GM11168 (cell line): ENCODE data around the gene DOCK1.
"Not testable (repeated sequence)": the region's sequence is repeated elsewhere in the genome, so short reads cannot be mapped to it uniquely, and the experiment has no call there.

Experiments
- in situ Hi-C: fragments of 300-500 bp; cut with MboI; formaldehyde crosslinking; loops from one replicate; pipeline ENCODE4 v1.12.0; 2022; ENCODE audit warnings: low sequenced_read_pairs; ENCODE audit not compliant: unreplicated experiment

DOCK1 gene

GRCh38 chr10:126921974-126922525, 16.8 kb downstream of the DOCK1 start:
- in situ Hi-C loops = no loop called here

GRCh38 chr10:126924180-126924914, 19.1 kb downstream of the DOCK1 start:
- in situ Hi-C loops = no loop called here

GRCh38 chr10:126924915-126925300, 19.7 kb downstream of the DOCK1 start:
- in situ Hi-C loops = no loop called here

- in situ Hi-C loops = no loop called here
These were observed 21.3 kb downstream of the DOCK1 start for GRCh38 chr10:126926568-126926967.

GRCh38 chr10:126927799-126928198, 22.6 kb downstream of the DOCK1 start:
- in situ Hi-C loops = no loop called here

- in situ Hi-C loops = no loop called here
These were observed 23.0 kb downstream of the DOCK1 start for GRCh38 chr10:126928274-126928673.

- in situ Hi-C loops = no loop called here
These were observed 24.2 kb downstream of the DOCK1 start for GRCh38 chr10:126929391-126929790.

GRCh38 chr10:126930131-126930882, 25.1 kb downstream of the DOCK1 start:
- in situ Hi-C loops = no loop called here

GRCh38 chr10:126930883-126931503, 25.8 kb downstream of the DOCK1 start:
- in situ Hi-C loops = no loop called here

- in situ Hi-C loops = no loop called here
These were observed 26.3 kb downstream of the DOCK1 start for GRCh38 chr10:126931544-126931943.

GRCh38 chr10:126932516-126932915, 27.3 kb downstream of the DOCK1 start:
- in situ Hi-C loops = no loop called here

GRCh38 chr10:126933116-126933515, 27.9 kb downstream of the DOCK1 start:
- in situ Hi-C loops = no loop called here

- in situ Hi-C loops = no loop called here
These were observed 30.2 kb downstream of the DOCK1 start for GRCh38 chr10:126935263-126935946.

- in situ Hi-C loops = no loop called here
These were observed 31.8 kb downstream of the DOCK1 start for GRCh38 chr10:126937026-126937425.

GRCh38 chr10:126938121-126938520, 32.9 kb downstream of the DOCK1 start:
- in situ Hi-C loops = not testable (repeated sequence)

GRCh38 chr10:126939706-126940105, 34.5 kb downstream of the DOCK1 start:
- in situ Hi-C loops = no loop called here

GRCh38 chr10:126940670-126941310, 35.6 kb downstream of the DOCK1 start:
- in situ Hi-C loops = no loop called here

- in situ Hi-C loops = no loop called here
These were observed 39.0 kb downstream of the DOCK1 start for GRCh38 chr10:126944191-126944590.

- in situ Hi-C loops = no loop called here
These were observed 40.3 kb downstream of the DOCK1 start for GRCh38 chr10:126945351-126946030.
